IMR-90 (cell line): ENCODE results near the gene STK25. TPM values are rescaled to one million over a fixed set of nuclear protein-coding genes. Genes with fewer than 3 reads are reported as not detected.

ENCODE experiments used
- ATAC-seq: fragments of 200-7000 bp; cut with Tn5 transposase; 2 replicates; pipeline ENCODE4 v1.9.1; 2020; ENCODE audit warnings: low read depth, mild to moderate bottlenecking, moderate library complexity
- BruUV-seq: library from RNA; stranded (reverse); fragments of 400-500 nt; replicated peaks from 2 replicates; lab custom pipeline; 2021; lab: Mats Ljungman, UMichigan
- CTCF ChIA-PET: fragments of 300-600 bp; formaldehyde crosslinking; extraction: SDS; loops from one replicate; lab custom pipeline; 2021; ENCODE audit warnings: antibody characterized with exemption; lab: Yijun Ruan, JAX
- POLR2A ChIA-PET: fragments of 300-600 bp; sonication (Branson Sonifier 250); formaldehyde crosslinking; loops from one replicate; lab custom pipeline; 2022; ENCODE audit warnings: antibody characterized with exemption; ENCODE audit not compliant: unreplicated experiment; lab: Charles Lee
- DNase-seq: peaks from one replicate; pipeline ENCODE4 v3.0.0; 2013
- H2AFZ ChIP-seq: replicated peaks from 2 replicates; pipeline ENCODE3; 2013; ENCODE audit warnings: low read length, mild to moderate bottlenecking; ENCODE audit not compliant: poor library complexity
- H2AK5ac ChIP-seq: 2 replicates; pipeline ENCODE4 v1.6.1; 2013; ENCODE audit warnings: low read depth, low read length, inconsistent platforms
- H2AK9ac ChIP-seq: replicated peaks from 2 replicates; pipeline ENCODE3; 2013; ENCODE audit warnings: mild to moderate bottlenecking, low read depth, low read length, moderate library complexity; ENCODE audit not compliant: poor library complexity
- H2BK120ac ChIP-seq: 2 replicates; pipeline ENCODE4 v1.6.1; 2013; ENCODE audit warnings: low read depth, low read length, inconsistent platforms
- H2BK15ac ChIP-seq: 3 replicates; pipeline ENCODE4 v1.6.1; 2013; ENCODE audit warnings: low read depth, low read length, inconsistent platforms
- H2BK20ac ChIP-seq: 2 replicates; pipeline ENCODE4 v1.6.1; 2013; ENCODE audit warnings: low read depth, mild to moderate bottlenecking, inconsistent platforms, low read length, moderate library complexity
- H2BK5ac ChIP-seq: 2 replicates; pipeline ENCODE4 v1.6.1; 2013; ENCODE audit warnings: mild to moderate bottlenecking, low read depth, low read length, inconsistent platforms; ENCODE audit not compliant: poor library complexity, severe bottlenecking
- H3K14ac ChIP-seq: replicated peaks from 2 replicates; pipeline ENCODE4 v1.6.1; 2013; ENCODE audit warnings: low read depth, low read length, inconsistent platforms
- H3K18ac ChIP-seq: 2 replicates; pipeline ENCODE4 v1.6.1; 2013; ENCODE audit warnings: low read depth, low read length, control low read depth
- H3K23ac ChIP-seq: 2 replicates; pipeline ENCODE4 v1.6.1; 2013; ENCODE audit warnings: low read depth, low read length, inconsistent platforms
- H3K27ac ChIP-seq: 2 replicates; pipeline ENCODE4 v1.5.1; 2013; ENCODE audit warnings: mild to moderate bottlenecking, control low read depth, low read length; ENCODE audit not compliant: insufficient read depth
- H3K27me3 ChIP-seq: 2 replicates; pipeline ENCODE4 v1.6.1; 2013; ENCODE audit warnings: low read length; ENCODE audit not compliant: control insufficient read depth, insufficient read depth
- H3K36me3 ChIP-seq: 2 replicates; pipeline ENCODE4 v1.6.1; 2013; ENCODE audit warnings: low read length, mixed read lengths; ENCODE audit not compliant: control insufficient read depth, insufficient read depth
- H3K4ac ChIP-seq: 2 replicates; pipeline ENCODE4 v1.6.1; 2013; ENCODE audit warnings: low read depth, low read length, inconsistent platforms
- H3K4me1 ChIP-seq: 2 replicates; pipeline ENCODE4 v1.6.1; 2013; ENCODE audit warnings: low read length, mixed read lengths; ENCODE audit not compliant: control insufficient read depth, insufficient read depth
- H3K4me2 ChIP-seq: 2 replicates; pipeline ENCODE4 v1.6.1; 2013; ENCODE audit warnings: low read depth, mild to moderate bottlenecking, control low read depth, low read length, moderate library complexity
- H3K4me3 ChIP-seq: 2 replicates; pipeline ENCODE4 v1.5.1; 2013; ENCODE audit warnings: low read depth, mild to moderate bottlenecking, control low read depth, low read length, moderate library complexity; ENCODE audit not compliant: insufficient read depth
- H3K56ac ChIP-seq: 2 replicates; pipeline ENCODE4 v1.6.1; 2013; ENCODE audit warnings: low read length, inconsistent platforms; ENCODE audit not compliant: insufficient read depth; ENCODE audit errors: extremely low read depth
- H3K79me1 ChIP-seq, 2 experiments: 2 replicates each; pipeline ENCODE4 v1.6.1; 2013; ENCODE audit warnings: low read length in 2 of 2, inconsistent platforms in 1 of 2, low read depth in 1 of 2
- H3K9ac ChIP-seq: 2 replicates; pipeline ENCODE4 v1.6.1; 2013; ENCODE audit warnings: low read depth, low read length, control low read depth
- H3K9me1 ChIP-seq: 2 replicates; pipeline ENCODE4 v1.6.1; 2013; ENCODE audit warnings: low read length, inconsistent platforms; ENCODE audit not compliant: insufficient read depth
- H3K9me3 ChIP-seq: 2 replicates; pipeline ENCODE4 v1.6.1; 2013; ENCODE audit warnings: low read length; ENCODE audit not compliant: control insufficient read depth, insufficient read depth
- H4K20me1 ChIP-seq: 2 replicates; pipeline ENCODE4 v1.6.1; 2013; ENCODE audit warnings: low read length, inconsistent platforms; ENCODE audit not compliant: insufficient read depth
- H4K5ac ChIP-seq: 2 replicates; pipeline ENCODE4 v1.6.1; 2013; ENCODE audit warnings: mild to moderate bottlenecking, low read depth, low read length, control low read depth
- H4K8ac ChIP-seq, 2 experiments: 2 replicates each; pipeline ENCODE4 v1.6.1; 2013; ENCODE audit warnings: low read depth in 2 of 2, low read length in 2 of 2, control low read depth in 1 of 2, inconsistent platforms in 1 of 2
- H4K91ac ChIP-seq: 2 replicates; pipeline ENCODE4 v1.6.1; 2013; ENCODE audit warnings: low read depth, low read length, inconsistent platforms; ENCODE audit not compliant: insufficient read depth
- ELK1 ChIP-seq: fragments of 150-350 bp; IDR thresholded peaks from 2 replicates; pipeline ENCODE4 v1.6.1; 2016; ENCODE audit warnings: low read depth, mild to moderate bottlenecking, low read length, moderate library complexity, borderline replicate concordance
- WGBS, 2 experiments: methylation state at CpG; one replicate each; pipeline versions ENCODE4 v1.1.5 to v1.1.7; 2013; ENCODE audit warnings: missing lambda C conversion rate in 2 of 2; ENCODE audit not compliant: insufficient read length in 1 of 2; ENCODE audit errors: extremely low coverage in 2 of 2; 5-methylcytosine and 5-hydroxymethylcytosine counted together
- dilution Hi-C: fragments of 300-500 bp; cut with HindIII; formaldehyde crosslinking; loops from one replicate; pipeline ENCODE4 v1.14.3; 2018; ENCODE audit warnings: low sequenced_read_pairs; ENCODE audit not compliant: unreplicated experiment
- in situ Hi-C: fragments of 300-500 bp; cut with MboI; formaldehyde crosslinking; loops from 3 replicates; pipeline ENCODE4 v1.14.3; 2019; ENCODE audit warnings: low sequenced_read_pairs, inconsistent platforms, mixed read lengths
- intact Hi-C: fragments of 100-400 bp; cut with micrococcal nuclease; formaldehyde crosslinking; loops from 2 replicates; pipeline ENCODE4 v1.10.0; 2022
- polyA plus RNA-seq, 3 experiments: library from polyadenylated mRNA; depleted of rRNA; stranded (reverse); fragments of >200 nt; gene quantifications; 2 replicates each; pipeline ENCODE4 v1.2.3, GENCODE V29; 2012; ENCODE audit warnings: low replicate concordance in 1 of 3
- total RNA-seq: library from RNA; depleted of rRNA; stranded (reverse); fragments of >200 nt; gene quantifications from 2 replicates; pipeline ENCODE4 v1.2.3, GENCODE V29; 2012

The STK25 gene
- total and polyA plus RNA-seq, 2 of the 4 experiments (the other 2 are of a cell fraction): 258 to 392 TPM

- Histone ChIP-seq H3K56ac (no peak overlapping the region), H3K4me3 (no peak overlapping the region), H3K9ac (no peak overlapping the region), H3K23ac (no peak overlapping the region), H3K9me1 (peaks cover 21% of the 10 kb centered on the region), H4K91ac (no peak overlapping the region), H2AFZ (no peak overlapping the region), H3K4me1 (peaks cover 5% of the 10 kb centered on the region; the same call in 1 of the 2 replicates), H2AK5ac (no peak overlapping the region), H2BK120ac (no peak overlapping the region), H4K20me1 (peaks cover 64% of the 10 kb centered on the region), H3K27ac (no peak overlapping the region), H4K8ac (no peak overlapping the region), H2AK9ac (no peak overlapping the region), H3K4ac (no peak overlapping the region), H3K27me3 (no peaks in the 10 kb centered on the region), H2BK20ac (no peak overlapping the region), H3K9me3 (no peaks in the 10 kb centered on the region), H4K5ac (no peak overlapping the region), H3K36me3 (peaks cover 41% of the 10 kb centered on the region), H3K4me2 (no peak overlapping the region), H2BK5ac (no peak overlapping the region), H3K18ac (no peak overlapping the region), H3K79me1 (peaks cover 16 to 77% of the 10 kb centered on the region in 2 experiments), H2BK15ac (no peak overlapping the region), H3K14ac (no peak overlapping the region)
- in situ Hi-C loops (no loop called here), dilution Hi-C loops (no loop called here), intact Hi-C loops (no loop called here)
- WGBS, 2 experiments: 95% methylated on average over 11 of the region's 17 CpGs; no CpG with 5 or more reads in 1 of the 2 experiments
- DNase-seq: no peak
- ATAC-seq: no peak
- ChIA-PET POLR2A (no interaction called here), CTCF (no interaction called here)
- TF ChIP-seq ELK1: no peak
- no TSS peak for BruUV-seq
Observed at GRCh38 chr2:241501551-241501950, 6.8 kb downstream of the STK25 start.
